ACHN (cell line): ENCODE measurements around the gene SPATA20.

Experiments used
- DNase-seq: peaks from one replicate; pipeline ENCODE4 v3.0.0-alpha.2; 2015
- in situ Hi-C: cut with HindIII; loops from 2 replicates; pipeline ENCODE4 v1.10.0; 2017; ENCODE audit warnings: low sequenced_read_pairs, low pct_ligation_motif_present, low pct_unique_long_range_greater_than_20kb

The SPATA20 gene

DNA sequence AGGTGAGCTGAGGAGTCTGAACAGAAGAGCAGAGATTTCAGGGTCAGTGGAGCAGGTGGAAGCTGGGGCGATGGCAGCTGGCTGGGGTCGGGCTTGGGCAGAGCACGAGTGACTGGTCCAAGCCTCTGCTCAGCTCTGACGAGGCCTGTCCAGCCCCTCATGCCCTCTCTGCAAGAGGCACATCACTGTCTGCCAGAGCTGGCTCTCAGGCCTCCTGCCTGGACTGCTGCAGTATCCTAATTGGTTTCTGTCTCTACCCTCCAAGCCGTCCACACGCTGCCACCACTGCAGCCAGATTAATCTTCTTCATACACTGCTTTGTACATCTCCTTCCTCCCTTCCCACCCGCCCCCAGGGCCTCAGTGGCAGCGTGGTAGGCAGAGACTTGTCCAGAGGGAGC lies 38.9 kb downstream of the SPATA20 start:
- DNase-seq = no peak
- in situ Hi-C loops = no loop called here

DNA sequence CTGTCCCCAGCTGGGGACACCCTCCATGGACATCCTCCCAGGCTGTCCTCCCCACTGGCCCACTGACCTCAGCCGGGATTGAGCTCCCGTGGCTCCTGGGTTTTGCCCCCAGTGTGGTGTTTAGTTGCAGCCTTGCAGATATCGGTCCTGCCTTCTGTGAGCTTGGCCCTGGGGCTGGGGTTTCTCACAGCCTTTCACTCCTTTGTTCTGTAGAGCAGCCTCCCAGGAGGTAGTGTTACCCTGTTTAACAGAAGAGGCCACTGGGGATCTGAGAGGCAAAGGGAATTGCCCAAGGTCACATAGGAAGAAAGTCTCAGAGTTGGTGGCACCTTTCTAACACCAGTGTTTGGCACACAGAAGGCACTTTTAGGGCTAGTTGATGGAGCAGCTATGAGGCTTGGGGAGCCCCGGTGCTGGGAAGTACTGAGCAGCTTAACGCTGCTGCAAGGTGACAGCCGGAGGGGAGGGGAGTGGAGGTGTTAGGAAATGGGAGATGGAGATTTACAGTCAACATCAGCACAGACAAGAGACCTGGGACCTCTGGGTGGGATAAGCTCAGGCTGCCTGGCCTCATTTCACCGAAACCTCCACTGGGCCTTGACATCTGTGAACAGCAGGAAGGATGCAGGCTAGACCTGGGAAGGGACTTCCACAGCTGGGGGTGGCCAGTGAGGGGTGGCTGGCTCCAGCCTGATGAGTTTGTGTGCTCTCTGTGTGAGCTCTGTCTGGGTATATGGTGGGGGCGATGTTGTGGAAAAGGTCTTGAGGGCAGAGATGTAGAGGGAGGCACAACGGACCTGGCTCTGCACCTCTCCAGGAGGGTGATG lies 39.7 kb downstream of the SPATA20 start:
- no peak for DNase-seq
- in situ Hi-C loops = no loop called here

DNA sequence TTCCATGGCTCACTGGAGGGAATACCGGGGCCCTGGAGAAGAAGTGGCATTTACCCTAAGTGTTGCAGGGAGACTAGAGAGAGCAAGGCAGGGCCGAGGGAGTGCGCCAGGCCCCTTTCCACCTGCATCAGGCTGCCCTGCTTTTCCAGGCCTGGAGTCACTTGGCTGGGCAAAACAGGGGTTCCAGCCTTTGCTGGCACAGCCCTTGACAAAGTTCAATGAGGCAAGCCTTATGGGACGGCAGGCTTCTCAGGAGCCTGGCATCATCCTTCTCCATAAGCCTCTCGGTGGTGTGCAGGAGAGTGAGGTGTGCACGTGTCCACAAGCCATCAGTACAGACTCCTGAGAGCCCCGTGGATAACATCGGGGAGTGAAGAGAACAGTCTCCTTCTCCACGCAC lies 40.6 kb downstream of the SPATA20 start:
- DNase-seq = no peak
- in situ Hi-C loops = no loop called here

DNA sequence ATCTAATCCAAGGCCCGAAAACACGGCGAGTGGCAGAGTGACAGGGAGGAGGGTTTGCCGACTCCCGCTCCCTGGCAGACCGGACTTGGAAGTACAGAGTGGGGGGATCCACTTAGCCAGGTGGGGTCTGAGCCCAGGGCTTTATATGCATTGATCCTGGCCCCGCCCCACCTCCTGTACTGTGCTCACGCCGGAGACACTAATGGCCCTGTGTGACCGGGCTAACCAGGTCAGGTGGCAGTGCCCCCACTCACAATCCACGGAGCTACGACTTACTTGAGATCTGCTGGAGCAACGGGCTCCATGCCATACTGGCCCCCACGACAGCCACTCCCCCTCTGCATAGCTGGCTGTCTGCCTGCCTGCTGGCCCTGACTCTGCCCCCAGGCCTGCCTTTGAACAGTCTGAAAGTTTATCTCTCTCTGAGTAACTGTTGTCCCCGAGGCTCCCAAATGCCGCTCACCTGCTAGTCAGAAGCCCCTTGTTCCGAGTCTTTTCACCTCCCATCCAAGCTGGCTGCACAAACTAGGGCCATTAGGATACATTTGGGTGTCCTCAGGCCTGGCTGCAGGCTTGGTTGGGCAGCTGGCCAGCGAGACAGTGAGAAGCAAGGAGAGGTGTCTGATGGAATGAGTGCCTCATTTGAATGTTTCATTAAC lies 41.5 kb downstream of the SPATA20 start:
- in situ Hi-C loops = no loop called here
- DNase-seq = no peak

DNA sequence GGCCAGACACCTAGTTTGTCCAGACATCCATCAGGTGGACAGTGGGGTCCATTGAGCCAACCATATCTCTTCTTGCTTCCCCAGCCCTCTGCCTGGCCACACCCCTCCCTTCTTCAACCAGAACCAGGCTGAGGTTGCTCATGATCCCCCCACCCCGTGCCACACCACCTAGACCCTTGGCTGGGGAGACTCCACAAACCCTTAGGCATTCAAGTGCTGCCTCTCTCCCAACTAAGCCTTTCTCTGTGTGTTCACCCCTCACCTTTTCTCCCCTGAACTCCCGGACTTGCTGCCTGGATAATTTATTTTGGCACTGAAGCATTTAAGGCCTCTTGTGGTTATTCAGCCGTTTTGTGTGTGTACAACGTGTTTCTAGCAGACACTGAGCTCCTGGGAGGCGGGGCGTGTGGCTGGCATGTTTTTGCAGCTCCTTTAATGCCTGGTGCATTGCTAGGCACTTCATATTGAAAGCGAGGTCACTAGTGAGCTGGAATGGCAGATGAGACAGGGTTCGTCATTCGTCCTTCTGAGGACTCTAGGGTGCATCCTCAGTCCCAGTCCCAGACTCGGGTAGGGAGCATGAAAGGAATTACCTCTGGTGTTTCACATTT lies 42.2 kb downstream of the SPATA20 start:
- DNase-seq = no peak
- in situ Hi-C loops = no loop called here

DNA sequence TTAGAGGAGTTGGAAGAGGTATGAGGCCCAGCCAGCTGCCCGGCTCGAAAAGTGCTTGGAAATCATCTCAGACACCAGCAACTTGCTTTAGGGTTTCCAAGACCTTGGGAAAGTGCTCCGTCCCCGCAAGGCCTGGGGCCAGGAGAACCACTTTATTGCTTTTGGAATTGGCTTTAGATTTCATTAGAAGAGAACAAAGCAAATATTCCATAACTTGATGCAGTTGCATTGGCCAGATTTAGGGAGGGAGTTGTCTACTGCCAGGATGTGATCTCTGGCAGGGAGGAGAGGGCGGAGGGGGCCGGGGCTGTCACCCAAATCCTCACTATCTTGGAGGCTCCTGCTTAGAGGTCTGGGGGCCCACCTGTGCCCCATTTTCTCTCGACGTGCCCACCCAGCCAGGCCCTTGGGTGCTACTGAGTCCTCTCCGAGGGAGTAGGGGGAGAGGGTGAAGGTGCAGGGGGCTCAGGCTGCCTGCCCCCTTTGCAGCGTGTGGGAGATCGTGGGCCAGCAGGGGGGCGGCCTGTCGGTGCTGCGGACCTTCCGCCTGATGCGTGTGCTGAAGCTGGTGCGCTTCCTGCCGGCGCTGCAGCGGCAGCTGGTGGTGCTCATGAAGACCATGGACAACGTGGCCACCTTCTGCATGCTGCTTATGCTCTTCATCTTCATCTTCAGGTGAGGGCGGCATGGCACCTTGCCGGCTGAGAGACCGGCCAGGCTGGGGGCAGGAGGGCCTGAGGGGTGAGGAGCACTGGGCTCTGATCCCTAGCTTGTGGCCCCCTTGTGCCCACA lies 44.2 kb downstream of the SPATA20 start:
- in situ Hi-C loops = no loop called here

DNA sequence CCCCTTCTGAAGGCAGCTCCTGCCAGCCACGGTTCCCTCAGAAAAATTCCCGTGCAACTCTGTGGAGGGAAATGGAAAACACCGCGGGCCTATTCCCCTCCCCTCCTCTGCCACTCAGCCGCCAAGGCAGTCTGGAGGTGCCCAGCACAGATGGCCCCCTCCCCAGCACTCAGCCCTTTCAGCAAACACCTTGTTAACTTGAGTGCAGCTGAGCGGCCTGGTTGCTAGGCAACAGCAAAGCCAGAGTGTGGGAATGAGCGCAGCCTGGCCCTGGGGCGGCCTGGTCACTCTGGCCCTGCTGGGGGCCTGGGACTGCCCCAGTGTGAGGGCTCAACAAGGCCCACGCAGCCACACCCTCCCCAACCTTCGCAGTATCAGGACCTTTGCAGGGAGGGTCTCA lies 46.3 kb downstream of the SPATA20 start:
- DNase-seq = no peak
- in situ Hi-C loops = no loop called here

More for the DNA sequence above, 44.2 kb downstream of the SPATA20 start:
- no peak for DNase-seq

DNA sequence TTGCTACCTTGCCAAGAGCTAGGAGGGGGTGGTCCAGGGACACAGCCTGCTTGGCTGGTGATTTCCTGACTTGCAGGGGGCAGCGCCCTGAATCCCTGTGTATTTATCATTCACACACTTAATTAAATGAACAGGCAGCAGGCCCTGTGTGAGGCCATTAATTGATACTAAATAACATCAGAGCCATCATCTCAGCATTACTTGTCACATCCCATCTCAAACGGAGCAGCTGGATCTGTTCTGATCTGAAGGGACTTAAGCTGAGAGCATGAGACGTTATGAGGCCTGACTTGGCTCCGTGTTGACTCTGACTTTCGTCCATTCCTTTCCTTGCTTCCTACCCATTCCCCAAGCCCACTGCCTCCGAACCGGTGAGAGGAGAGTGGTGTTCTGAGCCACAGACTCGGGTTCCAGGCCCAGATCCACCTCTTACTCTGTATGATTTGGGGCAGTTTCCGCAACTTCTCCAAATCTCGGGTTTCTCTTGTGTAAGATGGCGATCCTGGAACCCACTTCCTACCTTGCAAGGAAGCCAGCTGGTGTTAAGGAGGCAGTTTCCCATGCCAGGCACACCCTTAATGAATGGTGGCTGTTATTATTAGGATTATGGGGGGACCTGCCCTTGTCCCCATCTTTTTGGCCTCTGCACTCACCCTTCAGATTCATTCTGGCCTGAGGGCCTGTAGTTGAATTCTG lies 47.3 kb downstream of the SPATA20 start:
- in situ Hi-C loops = no loop called here
- no peak for DNase-seq

DNA sequence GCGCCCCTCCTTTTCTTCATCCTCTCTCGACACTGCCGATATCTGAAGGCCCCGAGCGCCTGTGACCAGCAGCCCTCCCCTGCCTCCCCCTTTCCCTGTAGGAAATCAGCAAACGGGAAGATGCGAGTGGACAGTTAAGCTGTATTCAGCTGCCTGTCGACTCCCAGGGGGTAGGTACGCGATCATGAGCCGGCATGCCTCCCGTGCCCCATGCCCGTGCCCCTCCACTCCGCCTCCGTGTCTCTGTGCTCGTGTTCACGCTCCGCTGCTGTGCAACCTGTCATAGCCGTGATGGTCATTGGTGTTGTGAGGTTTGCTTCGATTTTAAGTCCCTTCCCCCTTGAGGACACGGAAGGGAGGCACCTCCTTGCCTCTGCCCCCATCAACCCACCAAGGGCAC lies 47.9 kb downstream of the SPATA20 start:
- in situ Hi-C loops = no loop called here
- DNase-seq = no peak

DNA sequence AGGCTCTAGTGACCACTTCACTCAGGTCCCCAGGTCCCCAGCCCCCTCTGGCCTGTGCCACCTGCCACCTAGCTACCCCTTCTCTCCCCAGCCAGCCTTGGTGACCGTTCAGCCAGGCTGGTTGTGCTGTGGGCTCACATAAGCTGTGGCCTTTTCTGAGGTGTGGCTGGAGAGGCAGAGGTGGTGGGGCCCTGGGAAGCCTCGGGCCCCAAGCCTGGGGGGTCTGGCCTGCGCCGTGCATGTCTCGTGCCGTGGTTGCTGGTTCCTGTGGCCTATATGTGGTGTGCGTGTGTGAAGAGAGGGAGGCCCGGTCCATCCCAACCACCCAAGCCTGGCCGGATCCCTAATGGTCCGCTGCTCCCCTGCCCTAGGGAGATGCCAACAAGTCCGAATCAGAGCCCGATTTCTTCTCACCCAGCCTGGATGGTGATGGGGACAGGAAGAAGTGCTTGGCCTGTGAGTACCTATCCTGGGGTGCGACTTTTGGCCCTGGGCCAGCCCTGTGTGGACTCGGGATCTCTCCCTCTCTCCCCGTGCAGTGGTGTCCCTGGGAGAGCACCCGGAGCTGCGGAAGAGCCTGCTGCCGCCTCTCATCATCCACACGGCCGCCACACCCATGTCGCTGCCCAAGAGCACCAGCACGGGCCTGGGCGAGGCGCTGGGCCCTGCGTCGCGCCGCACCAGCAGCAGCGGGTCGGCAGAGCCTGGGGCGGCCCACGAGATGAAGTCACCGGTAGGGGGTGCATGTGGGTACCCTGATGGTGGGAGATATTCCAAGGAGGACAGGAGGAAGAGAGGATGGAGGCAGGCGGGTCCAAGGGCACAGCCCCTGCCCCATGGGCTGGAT lies 49.4 kb downstream of the SPATA20 start:
- in situ Hi-C loops = no loop called here
- DNase-seq = no peak

DNA sequence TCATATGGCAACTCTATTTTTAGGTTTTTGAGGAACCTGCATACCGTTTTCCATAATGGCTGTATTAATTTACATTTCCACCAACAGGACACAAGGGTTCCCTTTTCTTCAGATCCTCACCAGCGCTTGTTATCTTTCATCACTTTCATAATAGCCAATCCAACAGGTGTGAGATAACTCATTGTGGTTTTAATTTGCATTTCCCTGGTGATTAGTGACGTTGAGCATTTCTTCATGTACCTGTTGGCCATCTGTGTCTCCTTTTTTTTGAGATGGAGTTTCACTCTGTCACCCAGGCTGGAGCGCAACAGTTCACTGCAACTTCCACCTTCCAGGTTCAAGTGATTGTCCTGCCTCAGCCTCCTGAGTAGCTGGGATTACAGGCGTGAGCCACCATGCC lies 51.5 kb downstream of the SPATA20 start:
- in situ Hi-C loops = no loop called here
- DNase-seq = no peak

DNA sequence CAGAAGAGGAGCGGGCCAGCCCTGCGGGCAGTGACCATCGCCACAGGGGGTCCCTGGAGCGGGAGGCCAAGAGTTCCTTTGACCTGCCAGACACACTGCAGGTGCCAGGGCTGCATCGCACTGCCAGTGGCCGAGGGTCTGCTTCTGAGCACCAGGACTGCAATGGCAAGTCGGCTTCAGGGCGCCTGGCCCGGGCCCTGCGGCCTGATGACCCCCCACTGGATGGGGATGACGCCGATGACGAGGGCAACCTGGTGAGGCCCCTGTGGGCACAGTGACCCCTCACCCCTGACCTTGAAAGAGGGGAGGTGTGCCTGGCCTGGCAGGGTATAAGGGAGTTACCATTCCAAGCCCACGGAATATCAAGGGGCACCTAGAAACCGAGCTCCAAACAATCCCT lies 52.6 kb downstream of the SPATA20 start:
- DNase-seq = no peak
- in situ Hi-C loops = no loop called here

DNA sequence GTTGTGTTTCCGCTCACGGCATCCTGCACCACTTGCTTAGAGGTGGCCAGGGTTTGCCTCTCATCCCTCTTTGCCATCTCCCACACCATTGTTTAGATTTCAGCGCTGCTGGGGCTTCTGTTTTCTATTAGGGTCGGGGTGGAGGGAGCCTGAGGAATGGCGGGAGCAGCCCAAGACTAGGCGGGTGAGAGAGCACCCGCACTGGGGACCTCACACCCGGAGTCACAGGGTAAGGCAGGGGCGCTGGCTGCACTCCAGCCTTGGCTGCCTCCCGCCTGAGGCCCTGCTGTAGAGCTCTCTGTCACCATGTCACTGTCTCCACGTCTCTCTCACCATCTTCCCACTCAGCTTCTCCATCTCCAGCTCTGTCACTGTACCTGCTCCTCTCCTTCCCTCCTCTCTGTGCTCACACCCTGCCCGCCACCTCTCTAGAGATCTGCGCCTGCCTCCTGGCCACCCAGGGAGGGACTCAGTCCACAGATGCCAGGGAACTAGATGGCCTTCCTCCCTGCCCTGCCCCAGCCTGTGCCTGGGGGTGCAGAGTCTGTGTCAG lies 54.9 kb downstream of the SPATA20 start:
- no peak for DNase-seq
- in situ Hi-C loops = no loop called here

DNA sequence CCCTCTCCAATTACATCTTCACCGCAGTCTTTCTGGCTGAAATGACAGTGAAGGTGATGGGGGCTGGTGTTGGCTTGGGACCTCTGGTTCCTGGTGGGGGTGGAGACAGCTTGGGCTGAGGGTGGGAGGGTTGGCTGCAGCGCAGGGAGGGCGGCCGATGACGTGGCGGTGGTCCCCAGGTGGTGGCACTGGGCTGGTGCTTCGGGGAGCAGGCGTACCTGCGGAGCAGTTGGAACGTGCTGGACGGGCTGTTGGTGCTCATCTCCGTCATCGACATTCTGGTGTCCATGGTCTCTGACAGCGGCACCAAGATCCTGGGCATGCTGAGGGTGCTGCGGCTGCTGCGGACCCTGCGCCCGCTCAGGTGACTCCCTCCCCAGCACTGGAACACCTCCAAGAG lies 55.9 kb downstream of the SPATA20 start:
- in situ Hi-C loops = no loop called here
- no peak for DNase-seq

DNA sequence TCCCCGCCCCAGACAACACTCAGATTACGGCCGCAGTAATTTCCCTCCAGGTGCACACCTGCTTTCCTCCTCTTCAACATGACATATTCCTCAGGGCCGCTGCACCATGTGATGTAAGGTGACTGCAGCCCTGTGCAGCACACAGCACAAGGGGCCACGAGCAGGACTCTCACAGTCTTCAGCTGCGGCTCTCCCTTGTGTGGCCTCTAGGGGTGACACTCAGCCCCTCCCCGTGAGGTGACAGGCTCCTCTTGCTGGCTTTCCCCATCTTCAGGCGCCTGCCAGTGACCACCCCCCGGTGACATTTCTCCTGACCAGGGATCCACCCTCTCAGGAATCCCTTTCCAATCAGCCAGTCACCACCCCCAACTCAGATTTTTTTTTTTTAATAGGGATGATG lies 56.4 kb downstream of the SPATA20 start:
- in situ Hi-C loops = no loop called here
- DNase-seq = no peak

DNA sequence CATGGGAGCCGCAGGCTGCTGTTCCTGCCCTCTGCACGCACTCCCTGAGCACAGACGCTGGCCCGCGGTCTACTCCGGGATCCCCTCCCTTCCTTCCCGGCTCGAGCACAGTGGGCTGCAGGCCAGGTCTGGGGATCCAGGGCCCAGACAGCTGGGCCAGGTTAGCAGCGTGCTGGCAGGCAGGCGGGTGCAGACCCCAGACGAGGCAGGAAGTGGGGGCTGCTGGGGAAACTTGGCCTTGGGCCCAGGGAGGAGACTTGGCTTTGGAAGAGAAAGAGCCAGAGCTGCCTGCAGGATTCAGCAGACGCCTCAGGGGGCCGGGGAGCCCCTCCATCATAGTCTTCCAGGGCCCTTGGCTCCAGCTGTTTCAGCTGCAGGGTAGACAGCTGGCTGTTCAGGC lies 57.5 kb downstream of the SPATA20 start:
- no peak for DNase-seq
- in situ Hi-C loops = no loop called here

DNA sequence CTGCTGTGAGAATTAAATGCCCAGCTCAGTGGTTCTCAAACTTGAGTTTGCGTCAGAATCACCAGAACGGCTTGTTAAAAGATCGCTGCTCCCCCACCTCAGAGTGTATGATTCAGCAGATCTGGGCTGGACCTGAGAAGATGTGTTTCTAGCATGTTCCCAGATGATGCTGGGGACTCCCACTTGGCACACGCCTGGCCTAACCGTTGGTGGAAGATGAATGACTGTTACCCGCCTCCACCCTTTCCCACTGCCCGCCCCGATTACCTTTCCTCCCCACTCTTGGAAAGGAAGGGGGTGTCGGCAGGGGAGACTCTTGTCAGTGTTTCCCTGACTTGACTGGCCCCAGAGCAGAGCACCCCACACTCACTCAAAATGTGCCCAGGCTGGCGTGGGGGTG lies 58.5 kb downstream of the SPATA20 start:
- in situ Hi-C loops = no loop called here

More for the DNA sequence above, 58.5 kb downstream of the SPATA20 start:
- no peak for DNase-seq
